Lower leg skin (tissue), 3 donors: ENCODE measurements around the gene FCN3.

Source experiments
- POLR2A ChIP-seq, 2 donors: fragments of 450-650 bp; IDR thresholded peaks; one replicate each; pipeline ENCODE4 v1.6.1; 2016 to 2017; ENCODE audit warnings: antibody characterized with exemption in 2 of 2, mild to moderate bottlenecking in 1 of 2, moderate library complexity in 1 of 2
- TF ChIP-seq, protein P1 (sequence below), 3 donors: fragments of 450-650 bp; IDR thresholded peaks; one replicate each; pipeline ENCODE4 v1.5.1; 2016; ENCODE audit warnings: antibody characterized with exemption in 3 of 3, mild to moderate bottlenecking in 3 of 3, moderate library complexity in 2 of 3

DNA sequence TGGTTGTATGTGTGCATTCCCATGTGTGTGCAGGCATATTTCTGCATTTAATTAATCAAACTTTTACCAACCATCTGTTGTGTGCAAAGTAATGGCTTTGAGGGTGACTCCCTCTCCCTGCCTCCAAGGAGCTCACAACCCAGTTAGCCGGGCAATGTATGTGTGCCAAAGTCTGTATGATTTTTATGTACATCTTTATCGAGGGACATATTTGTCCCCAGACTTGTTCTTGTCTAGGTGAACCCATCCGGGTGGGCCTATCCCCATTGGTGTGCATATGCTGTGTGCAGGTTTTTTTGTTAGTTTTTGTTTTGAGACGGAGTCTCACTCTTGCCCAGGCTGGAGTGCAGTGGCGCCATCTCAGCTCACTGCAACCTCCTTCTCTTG, 31.0 kb downstream of the FCN3 start:
- no peak for TF ChIP-seq POLR2A (IDR thresholded peaks at IDR 0.05)
- TF ChIP-seq, protein P1, sequence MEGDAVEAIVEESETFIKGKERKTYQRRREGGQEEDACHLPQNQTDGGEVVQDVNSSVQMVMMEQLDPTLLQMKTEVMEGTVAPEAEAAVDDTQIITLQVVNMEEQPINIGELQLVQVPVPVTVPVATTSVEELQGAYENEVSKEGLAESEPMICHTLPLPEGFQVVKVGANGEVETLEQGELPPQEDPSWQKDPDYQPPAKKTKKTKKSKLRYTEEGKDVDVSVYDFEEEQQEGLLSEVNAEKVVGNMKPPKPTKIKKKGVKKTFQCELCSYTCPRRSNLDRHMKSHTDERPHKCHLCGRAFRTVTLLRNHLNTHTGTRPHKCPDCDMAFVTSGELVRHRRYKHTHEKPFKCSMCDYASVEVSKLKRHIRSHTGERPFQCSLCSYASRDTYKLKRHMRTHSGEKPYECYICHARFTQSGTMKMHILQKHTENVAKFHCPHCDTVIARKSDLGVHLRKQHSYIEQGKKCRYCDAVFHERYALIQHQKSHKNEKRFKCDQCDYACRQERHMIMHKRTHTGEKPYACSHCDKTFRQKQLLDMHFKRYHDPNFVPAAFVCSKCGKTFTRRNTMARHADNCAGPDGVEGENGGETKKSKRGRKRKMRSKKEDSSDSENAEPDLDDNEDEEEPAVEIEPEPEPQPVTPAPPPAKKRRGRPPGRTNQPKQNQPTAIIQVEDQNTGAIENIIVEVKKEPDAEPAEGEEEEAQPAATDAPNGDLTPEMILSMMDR (IDR thresholded peaks at IDR 0.05), result no peak
